NCI-H1930 (cell line): ENCODE measurements around the gene ACO2.
A peak's percentile ranks its signal among the peaks of the same experiment; 100 is the strongest.
"Not testable (repeated sequence)": the region's sequence is repeated elsewhere in the genome, so short reads cannot be mapped to it uniquely, and the experiment has no call there.

ENCODE experiments used
- DNase-seq, 2 experiments: peaks; one replicate each; lab custom pipeline; 2025; lab: John Stamatoyannopoulos, UW

The ACO2 gene

DNA sequence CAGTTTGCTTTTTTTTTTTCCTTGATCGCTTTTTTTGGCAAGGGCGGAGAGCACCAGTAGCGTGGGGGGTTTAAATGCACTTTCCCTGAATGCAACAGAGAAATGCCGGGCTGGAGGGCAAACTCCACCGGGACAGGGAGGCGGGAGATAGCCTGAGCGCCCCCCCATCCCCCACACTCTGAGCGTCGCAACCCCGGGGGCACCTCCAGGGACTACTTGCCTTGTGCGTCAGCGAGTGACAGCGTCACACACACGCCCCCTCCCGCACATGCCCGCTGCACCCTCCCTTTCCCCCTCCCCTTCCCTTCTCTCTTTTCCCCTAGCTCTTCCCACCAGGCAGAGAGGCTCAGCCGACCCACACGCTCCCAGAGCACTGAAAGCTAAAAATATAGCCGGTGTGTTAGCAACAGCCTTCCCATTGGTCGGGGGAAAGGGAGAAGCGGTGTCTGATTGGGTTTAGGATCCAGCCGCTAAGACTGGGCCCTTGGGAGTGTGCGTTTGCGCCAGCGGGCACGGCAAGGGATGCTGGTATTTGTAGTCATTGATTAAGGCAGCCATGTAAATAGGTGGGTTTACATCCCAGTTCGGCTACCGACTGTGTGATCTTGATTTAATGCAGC is 20.6 kb upstream of the ACO2 start:
- peak; percentile 96 to 98 for DNase-seq

DNA sequence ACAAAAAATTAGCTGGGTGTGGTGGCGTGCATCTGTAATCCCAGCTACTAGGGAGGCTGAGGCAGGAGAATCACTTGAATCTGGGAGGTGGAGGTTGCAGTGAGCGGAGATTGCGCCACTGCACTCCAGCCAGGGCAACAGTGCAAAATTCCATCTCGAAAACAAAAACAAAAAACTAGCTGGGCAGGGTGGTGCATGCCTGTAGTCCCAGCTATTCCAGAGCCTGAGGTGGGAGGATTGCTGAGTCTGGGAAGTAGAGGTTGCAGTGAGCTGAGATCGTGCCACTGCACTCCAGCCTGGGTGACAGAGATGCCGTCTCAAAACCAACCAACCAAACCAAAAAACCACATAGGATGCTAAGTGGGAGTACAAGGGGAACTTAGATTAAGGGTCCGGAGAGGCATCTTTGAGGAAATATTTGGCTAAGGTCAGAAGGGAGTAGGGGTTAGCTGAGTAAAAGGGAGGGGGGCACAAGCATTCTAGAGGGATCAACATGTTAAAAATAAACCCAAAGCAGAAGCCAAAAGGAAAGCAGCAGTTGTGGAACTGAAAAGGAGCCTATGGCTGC is 10.7 kb upstream of the ACO2 start:
- DNase-seq = no peak

DNA sequence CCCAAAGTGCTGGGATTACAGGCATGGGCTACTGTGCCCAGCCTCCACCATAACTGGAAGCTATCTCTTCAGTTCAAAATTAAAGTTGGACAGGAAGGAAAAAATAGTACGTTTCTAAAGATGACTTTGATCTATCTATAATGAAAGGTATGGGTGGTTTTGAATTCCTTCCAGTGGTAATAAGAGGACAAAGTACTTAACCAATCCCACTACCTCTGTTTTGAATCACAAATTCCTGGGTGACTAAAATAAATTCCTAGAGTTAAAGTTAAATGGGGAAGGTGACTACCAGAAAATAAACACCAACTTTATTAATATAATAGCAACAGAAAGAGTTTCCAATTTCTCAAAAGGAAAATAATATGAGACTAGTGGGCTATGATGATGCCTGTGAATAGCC is 9.5 kb upstream of the ACO2 start:
- no peak for DNase-seq

DNA sequence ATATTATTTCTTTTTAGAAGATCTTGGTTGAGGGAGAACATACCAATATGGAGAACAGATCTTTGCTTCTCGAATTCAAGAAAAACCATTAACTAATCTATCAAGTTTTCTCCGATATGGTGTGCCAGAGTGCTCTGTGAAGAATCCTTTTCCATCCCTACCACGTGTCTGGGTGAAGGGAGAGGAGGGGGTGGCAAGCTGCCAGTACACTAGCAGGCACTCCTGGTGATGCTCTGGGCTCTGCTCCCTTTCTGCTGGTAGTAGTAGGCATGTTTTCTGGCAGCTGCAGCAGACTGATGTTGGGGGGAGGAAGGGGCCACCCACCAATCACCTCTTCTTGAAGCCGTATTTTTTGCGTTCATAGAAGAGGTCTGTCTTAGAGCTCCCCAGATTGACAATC is 8.8 kb upstream of the ACO2 start:
- DNase-seq = not testable (repeated sequence)

DNA sequence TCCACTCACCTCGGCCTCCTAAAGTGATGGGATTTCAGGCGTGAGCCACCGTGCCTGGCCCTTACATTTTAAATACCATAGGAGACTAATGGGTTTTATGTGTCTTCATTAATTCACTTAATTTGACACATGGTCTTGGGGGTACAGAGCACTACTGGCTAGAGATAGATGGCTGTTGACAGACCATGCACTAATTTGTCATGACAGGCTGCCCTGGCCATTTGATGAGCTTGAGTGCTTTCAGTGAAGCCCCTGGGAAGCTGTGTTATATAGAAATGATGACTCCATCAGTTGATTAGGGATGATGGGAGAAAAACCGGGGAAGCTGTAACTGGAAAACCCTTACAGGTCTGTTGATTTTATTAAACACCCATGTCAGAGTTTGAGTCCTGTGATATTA is 7.0 kb upstream of the ACO2 start:
- no peak for DNase-seq

DNA sequence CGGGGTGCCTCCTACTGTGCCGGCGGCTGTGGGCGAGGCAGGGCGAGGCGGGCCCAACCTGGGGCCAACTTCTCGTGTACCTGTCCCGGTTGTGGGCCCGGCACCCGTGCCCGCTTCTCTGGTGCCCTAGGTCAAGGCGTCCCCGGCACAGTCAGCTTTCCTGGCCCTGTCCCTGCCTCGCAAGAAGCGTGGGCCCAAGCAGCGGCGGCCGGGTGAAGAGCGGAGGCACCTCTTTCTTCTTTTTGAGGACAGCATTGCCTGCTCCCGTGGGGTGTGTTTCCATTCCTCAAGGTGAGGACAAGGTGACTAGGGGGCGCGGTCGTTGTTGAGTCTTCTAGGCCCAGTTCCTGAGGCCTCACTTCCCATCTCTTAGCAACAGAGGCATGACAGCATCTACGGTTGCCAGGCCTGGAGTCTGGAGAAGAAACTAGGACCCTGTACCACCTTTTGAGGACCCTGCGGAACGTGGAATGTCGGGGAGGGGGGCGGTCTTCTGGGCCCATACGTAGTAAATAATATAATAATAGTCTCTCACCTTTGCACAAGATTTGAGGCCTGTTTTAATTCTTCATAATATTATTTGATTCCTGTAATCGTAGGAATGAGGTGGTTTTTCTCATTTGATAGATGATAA is 418 bp downstream of the ACO2 start:
- peak in 1 of 2 experiments; percentile 31 for DNase-seq

DNA sequence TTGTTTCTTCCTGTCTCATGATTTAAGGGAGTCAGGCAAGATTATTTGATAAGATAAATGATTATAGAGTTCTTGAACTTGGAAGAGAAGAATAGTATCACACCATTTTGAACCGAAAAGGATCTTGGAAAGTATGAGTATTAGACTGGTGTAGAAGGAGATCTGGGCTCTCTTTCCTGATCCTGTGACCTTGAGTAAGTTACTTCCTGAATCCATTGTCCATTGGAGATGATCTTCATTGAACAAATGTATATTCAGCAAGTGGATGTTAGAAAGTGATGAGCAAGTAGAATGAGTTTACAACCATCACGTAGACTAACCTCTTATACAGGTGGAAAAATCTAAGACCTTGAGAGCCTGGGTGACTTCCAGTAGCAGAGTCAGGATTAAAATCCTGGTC is 2.0 kb downstream of the ACO2 start:
- no peak for DNase-seq

DNA sequence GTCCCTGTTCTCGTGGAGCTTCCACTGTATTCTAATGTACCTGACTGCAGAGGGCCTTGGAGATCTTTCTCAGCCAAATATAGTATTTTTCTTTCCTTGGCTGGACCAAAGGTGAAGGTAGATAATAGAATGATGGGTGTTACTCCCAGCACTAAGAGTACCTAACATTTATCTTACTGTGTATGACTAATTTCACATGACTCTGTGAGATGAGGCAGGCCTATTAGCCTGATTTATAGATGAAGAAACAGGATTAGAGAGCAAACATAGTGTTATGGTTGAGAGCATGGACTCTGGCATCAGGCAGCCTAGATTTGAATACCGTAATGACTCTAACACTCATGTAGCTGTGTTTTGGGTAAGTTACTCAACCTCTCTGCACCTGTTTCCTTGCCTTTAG is 2.7 kb downstream of the ACO2 start:
- no peak for DNase-seq

DNA sequence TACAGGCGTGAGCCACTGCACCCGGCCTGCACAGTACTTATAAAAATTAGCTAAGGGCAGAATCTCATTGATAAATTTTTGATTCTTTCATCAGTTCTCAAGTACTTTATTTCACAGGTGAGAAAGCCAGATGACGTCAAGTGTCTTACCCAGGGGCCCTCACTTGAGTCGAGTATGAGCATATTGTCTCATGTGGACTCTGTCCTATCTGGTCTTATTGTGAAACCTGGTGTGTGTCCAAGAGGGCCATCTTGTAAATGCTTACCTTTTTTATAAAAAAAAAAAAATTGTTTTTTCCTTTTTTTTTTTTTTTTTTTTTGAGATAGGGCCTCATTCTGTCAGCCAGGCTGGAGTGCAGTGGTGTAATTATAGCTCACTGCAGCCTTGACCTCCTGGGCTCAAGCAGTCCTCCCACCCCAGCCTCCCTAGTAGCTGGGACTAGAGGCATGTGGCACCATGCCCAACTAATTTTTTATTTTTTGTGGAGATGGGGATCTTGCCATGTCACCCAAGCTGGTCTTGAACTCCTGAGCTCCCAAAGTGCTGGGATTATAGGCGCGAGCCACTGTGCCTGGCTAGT is 6.0 kb downstream of the ACO2 start:
- no peak for DNase-seq

DNA sequence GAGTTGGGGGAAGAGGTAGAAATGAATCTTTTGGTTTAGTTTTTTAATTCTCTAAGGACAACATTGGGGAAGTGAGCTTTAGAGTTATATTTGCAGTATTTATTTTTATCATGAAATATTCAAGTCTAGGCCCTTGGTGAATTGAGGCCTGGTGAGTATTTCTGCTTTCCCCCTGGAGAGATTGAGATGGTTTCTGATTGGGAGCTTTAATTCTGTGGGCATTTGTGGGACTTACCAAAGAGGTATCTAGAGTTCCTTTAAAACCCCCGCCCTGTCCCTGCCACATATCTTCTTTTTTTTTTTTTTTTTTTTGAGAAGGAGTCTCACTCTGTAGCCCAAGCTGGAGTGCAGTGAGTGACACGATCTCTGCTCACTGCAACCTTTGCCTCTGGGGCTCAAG is 9.6 kb downstream of the ACO2 start:
- DNase-seq = no peak

DNA sequence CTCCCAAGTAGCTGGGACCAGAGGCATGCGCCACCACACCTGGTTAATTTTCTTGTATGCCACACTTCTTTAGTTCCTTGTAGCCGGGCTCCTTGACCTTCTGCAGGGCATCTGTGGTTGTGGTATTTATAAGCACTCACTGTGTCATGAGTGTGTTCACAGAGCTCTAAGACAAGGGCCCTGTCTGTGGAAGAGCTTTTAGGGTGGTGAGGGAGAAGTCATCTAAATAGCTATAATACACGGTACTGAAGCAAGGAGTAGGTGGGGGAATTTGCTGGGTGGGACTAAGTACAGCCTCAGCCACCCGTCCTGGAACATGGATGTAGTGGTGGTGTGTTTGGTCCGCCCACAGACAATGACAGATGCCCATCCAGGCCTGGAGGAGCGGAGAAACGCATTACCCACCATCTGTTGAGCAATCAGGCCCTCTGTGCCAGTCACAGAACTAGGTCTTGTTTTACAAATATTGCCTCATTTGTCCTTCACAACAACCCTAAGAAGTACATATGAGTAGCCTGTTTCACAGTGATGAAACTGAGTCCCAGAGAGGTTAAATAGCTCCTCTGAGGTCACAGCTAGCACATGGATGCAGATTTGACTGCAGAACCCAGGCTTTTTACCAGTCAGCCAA is 10.1 kb downstream of the ACO2 start:
- DNase-seq = no peak

DNA sequence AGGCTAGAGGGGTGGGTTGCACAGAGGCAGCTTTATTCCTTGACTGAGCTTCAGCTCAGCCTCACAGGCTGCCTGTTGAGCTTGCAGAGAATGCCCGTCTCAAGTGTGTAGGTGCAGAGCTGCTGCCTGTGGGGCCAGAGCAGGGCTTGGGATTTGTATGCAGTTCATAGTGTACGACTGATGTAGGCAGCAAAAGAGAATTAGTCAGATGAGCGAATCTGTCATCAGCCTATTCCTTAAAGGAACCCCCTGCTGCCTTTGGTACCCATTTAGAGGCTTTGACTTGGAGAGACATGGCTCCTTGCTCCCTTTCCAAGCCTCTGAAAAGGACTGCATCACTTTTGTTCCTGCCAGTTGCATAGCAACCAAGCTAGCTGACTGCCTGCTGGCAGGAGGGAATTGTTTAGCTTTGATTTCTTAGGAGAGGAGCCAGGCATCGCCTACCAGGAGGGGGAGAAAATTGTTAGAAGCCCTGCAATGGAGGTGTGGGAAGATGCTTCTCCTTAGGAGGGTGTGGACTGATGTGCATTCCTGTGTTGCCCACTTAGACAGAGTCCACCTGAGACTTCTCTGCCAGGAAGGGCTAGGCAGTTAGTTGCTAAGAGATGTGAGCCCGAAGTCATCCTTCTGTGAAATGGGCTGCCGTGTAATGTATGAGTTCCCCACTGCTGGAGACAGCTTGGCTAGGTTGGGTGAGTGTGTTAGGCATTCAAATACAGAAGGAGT is 10.9 kb downstream of the ACO2 start:
- no peak for DNase-seq

DNA sequence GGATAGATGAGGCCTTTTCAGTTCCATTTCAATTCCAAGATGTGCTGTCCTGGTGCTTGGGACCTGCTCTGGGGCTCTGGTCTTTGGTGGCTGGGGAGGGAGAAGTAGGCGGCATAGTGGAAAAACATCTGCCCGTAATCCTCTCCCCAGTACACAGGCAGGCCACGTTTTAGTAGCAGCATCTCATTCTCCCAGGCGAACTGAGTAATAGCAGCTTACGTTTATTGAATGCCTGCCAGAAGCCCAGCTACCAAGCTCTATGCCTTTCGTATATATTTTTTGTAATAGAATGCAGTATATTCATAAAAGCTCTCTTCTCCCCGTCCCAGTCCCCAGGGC is 11.4 kb downstream of the ACO2 start:
- DNase-seq = no peak

DNA sequence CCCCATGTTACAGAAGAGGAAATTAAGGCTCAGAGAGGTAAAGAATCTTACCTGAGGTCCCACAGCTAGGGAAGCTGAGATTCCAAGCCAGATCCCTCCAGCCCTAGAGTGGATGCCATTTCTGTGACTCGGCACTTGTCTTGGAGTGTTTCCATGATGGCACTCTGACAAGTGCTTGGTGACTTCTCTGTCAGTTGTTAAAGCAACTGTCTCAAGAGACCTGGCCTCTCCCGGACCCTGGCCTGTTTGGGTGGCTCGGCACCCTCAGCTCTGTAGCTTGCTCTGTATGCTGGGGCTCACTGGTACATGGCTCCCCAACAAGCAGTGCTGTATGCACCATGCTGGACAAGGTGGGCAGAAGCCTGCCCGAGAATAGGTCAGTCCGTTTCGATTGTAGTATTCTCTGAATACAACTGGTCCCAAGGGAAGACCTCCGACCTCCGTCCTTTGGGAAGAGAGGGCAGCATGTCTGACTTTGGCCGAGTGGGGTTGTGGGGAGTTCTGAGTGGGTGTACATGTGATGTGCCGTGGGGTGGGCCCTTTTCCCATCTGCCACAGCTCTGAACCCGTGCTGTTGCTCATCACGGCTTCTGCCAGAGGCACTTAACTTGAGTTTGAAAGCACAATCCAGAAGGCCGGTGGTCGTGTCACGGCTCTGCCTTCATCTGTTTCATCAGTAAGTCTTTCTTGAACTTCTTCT is 12.4 kb downstream of the ACO2 start:
- DNase-seq = no peak

DNA sequence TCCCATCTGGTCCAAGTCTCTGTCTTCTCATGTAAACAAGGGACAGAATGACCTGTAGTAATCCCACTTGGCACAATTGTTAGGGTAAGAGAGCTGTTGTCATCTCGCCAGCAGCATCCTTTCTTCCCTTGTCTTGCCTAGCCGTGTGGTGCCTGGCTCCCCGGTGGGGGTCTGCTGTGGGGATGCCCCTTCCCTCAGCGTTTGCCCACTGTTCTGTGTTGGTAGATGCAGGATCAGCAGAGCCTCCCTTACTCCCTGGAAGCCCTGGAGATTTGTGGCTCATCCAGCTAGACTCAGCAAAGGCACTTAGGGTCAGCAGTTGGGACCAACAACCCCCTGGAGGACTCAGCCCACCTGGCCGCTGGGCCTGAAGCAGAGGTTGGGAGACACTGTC is 13.0 kb downstream of the ACO2 start:
- no peak for DNase-seq

DNA sequence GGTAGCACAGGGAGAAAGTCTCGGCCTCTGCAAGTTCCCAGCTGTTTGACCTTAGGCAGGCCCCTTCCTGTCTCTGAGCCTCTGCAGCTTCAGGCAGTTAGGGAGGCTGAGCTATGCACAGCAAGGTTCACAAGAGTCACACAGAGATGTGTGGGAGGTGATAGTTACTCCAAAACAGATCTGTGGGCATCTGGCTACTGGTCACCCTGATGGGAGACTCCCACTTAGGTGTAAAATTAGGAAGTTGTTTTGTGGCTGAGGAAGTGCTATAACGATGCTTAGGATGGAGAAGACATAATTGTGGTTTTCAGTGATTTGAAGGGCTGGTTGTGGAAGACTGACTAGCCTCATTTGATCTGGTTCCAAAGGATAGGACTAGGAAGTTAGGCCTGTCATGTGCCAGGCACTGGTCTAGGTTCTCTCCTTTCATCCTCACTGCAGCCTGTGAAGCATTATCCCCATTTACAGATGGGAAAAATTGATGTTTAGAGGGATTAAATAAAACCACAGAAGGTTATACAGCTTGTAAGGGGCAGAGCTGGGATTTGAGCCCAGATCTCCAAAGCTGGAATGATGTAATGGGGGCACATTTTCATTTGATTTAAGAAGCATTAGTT is 13.5 kb downstream of the ACO2 start:
- DNase-seq = no peak

DNA sequence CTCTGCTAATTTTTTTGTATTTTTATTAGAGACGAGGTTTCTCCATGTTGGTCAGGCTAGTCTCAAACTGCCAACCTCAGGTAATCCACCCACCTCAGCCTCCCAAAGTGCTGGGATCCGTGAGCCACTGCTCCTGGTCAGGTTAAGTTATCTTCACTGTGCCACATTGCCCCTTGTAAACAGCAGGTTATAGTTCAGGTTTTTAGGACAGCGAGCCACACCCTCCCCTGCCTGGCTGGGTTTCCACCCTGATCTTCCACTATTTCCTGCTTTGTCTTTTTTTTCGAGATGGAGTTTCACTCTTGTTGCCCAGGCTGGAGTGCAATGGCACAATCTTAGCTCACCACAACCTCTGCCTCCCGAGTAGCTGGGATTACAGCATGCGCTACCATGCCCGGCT is 16.1 kb downstream of the ACO2 start:
- no peak for DNase-seq

DNA sequence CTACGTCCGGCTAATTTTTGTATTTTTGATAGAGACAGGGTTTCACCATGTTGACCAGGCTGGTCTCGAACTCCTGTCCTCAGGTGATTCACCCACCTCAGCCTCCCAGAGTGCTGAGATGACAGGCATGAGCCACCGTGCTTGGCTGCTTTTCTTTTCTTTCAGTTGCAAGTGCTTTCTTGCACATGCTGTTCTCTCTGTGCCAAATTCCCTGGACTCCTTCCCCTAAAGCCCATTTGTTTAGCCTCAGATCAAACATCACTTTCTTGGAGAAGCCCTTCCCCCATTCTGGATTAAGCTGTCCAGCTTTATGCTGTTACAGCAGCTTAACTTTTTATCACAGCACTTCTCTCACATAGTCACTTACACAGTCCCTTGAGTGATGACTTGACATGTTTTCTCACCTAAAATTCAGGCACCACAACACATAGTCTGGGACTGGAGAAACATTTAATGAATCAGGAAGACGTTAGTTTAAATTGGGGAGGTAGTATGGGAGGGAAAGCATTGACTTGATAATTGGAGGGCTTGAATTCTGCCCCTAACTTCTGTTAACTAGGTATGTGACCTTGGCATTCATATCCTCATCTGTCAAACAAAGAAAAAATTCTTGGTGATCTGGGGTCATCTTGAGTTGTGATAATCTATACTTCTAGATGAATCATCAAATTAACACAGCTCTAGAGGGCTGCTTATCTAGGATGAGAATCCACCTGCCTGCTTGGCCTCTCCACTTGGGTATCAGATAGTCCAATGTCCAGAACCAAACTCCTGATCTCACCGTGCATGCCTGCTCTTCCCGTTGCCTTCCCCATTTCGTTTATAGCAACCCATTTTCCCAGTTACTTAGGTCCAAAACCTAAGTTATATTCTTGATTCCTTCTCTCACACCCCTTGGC is 18.4 kb downstream of the ACO2 start:
- DNase-seq = no peak

DNA sequence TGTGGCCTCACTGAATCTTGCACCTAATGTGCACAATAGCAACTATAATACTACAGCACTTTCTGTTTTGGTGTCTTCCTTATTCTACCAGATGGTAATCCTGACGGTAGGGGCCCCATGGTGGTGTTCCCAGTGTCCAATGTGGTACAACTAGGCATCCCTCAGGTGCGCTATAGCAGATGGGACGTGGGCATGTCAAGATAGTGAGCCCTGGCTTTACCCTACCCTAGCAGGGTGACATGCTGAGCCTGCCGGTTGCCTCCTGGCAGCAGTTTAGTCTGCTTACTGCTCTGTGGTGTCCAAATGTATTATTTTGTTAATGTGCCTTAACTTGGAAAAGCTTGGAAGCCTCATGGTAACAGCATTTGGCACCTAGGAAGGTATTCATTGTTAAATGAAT is 19.2 kb downstream of the ACO2 start:
- DNase-seq = no peak

DNA sequence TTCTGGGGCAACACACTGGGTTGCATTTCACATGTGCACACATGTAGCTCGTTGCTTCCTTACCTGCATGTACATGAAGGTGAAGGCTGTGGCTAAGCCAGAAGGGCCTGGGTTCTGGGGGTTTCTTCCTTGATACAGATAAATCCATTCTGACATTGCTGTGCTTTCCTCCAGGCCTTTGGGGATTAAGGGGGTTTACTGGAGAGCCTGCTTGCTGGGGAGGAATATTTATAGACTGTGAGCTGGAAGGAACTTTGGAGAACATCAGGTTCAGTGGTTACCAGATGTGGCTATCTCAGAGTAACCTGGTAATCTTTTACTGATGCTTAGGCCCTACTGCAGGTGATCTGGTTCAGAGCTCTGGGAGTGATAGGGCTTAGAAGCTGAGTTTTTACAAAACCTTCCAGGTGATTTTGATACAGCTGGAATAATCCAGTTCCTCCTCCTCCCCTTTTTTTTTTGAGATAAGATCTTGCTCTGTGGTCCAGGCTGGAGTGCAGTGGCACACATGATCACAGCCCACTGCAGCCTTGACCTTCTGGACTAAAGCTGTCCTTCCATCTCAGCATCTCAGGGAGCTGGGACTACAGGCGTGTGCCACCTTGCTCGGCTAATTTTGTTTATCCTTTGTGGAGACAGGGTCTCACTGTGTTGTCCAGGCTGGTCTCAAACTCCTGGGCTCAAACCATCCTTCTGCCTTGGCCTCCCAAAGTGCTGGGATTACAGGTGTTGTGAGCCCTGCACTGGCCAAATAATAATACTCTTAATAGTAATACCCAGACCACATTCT is 19.9 kb downstream of the ACO2 start:
- no peak for DNase-seq
